Cardiac muscle cell (in vitro differentiated cells and primary cell): ENCODE results near the gene NUP37. TPM values are rescaled to one million over a fixed set of nuclear protein-coding genes. Genes with fewer than 3 reads are reported as not detected.
"Not testable (repeated sequence)": the region's sequence is repeated elsewhere in the genome, so short reads cannot be mapped to it uniquely, and the experiment has no call there.

Source experiments
- DNase-seq, 2 donors: peaks; one replicate each; pipeline versions ENCODE4 v3.0.0 to v3.0.0-alpha.2; 2010 to 2017; ENCODE audit warnings: low read depth in 1 of 2, low spot score in 1 of 2
- H3K27ac ChIP-seq: fragments of 200-600 bp; sonication (generic); 2 replicates; pipeline ENCODE4 v1.5.1; 2016
- H3K27me3 ChIP-seq: fragments of 200-600 bp; sonication (generic); 2 replicates; pipeline ENCODE4 v1.6.0; 2016; ENCODE audit warnings: control low read depth
- H3K36me3 ChIP-seq: fragments of 200-600 bp; sonication (generic); 2 replicates; pipeline ENCODE4 v1.5.1; 2016; ENCODE audit warnings: control low read depth
- H3K4me1 ChIP-seq: fragments of 200-600 bp; sonication (generic); 2 replicates; pipeline ENCODE4 v1.8.1; 2017; ENCODE audit warnings: low read depth, mild to moderate bottlenecking, mixed run types
- H3K4me3 ChIP-seq: fragments of 200-600 bp; sonication (generic); 2 replicates; pipeline ENCODE4 v1.5.1; 2016; ENCODE audit warnings: mild to moderate bottlenecking
- H3K9me3 ChIP-seq: fragments of 200-600 bp; sonication (generic); 2 replicates; pipeline ENCODE4 v1.5.1; 2017; ENCODE audit warnings: low read depth, mild to moderate bottlenecking, control low read depth
- polyA plus RNA-seq: library from polyadenylated mRNA; unstranded; fragments of >200 nt; fragmentation: Nextera tagmentation; extraction: Ambion mirVana; gene quantifications from 2 replicates; pipeline ENCODE4 v1.2.1, GENCODE V29; 2016
- total RNA-seq: library from RNA; depleted of rRNA; stranded (reverse); fragments of >200 nt; gene quantifications from 2 replicates; pipeline ENCODE4 v1.2.3, GENCODE V29; 2016
- TF ChIP-seq, protein P1 (sequence below): IDR thresholded peaks from 2 replicates; pipeline ENCODE4 v1.5.1; 2012; ENCODE audit warnings: low read depth, mild to moderate bottlenecking, low read length

Gene NUP37
- total and polyA plus RNA-seq, 2 experiments from 2014 or later = 45.5 to 46.4 TPM

DNA sequence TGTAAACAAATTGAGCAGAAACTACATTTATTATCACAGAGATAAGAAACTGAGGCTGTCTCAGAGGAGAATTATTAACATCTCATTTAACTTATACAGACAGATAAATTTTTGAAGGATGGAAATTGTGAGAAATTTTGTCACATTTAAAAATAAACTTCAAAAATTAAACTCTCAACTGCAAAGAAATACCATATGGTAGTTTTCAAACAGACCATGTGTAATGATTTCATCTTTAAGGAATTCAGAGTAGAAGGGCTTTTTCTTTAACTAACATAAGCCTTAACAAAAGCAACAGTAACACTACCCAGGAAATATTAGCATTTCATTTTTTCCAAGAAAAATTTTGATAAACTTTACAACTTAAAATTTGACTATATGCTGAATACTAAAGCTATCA lies 26.6 kb downstream of the NUP37 start:
- Histone ChIP-seq H3K9me3 (no peaks in the 10 kb centered on the region), H3K36me3 (peaks cover 4% of the 10 kb centered on the region), H3K4me3 (no peak overlapping the region), H3K27ac (no peak overlapping the region), H3K27me3 (no peaks in the 10 kb centered on the region), H3K4me1 (no peaks in the 10 kb centered on the region)
- TF ChIP-seq, protein P1, sequence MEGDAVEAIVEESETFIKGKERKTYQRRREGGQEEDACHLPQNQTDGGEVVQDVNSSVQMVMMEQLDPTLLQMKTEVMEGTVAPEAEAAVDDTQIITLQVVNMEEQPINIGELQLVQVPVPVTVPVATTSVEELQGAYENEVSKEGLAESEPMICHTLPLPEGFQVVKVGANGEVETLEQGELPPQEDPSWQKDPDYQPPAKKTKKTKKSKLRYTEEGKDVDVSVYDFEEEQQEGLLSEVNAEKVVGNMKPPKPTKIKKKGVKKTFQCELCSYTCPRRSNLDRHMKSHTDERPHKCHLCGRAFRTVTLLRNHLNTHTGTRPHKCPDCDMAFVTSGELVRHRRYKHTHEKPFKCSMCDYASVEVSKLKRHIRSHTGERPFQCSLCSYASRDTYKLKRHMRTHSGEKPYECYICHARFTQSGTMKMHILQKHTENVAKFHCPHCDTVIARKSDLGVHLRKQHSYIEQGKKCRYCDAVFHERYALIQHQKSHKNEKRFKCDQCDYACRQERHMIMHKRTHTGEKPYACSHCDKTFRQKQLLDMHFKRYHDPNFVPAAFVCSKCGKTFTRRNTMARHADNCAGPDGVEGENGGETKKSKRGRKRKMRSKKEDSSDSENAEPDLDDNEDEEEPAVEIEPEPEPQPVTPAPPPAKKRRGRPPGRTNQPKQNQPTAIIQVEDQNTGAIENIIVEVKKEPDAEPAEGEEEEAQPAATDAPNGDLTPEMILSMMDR = no peak
- peak in 1 of 2 donors; percentile 39 for DNase-seq

DNA sequence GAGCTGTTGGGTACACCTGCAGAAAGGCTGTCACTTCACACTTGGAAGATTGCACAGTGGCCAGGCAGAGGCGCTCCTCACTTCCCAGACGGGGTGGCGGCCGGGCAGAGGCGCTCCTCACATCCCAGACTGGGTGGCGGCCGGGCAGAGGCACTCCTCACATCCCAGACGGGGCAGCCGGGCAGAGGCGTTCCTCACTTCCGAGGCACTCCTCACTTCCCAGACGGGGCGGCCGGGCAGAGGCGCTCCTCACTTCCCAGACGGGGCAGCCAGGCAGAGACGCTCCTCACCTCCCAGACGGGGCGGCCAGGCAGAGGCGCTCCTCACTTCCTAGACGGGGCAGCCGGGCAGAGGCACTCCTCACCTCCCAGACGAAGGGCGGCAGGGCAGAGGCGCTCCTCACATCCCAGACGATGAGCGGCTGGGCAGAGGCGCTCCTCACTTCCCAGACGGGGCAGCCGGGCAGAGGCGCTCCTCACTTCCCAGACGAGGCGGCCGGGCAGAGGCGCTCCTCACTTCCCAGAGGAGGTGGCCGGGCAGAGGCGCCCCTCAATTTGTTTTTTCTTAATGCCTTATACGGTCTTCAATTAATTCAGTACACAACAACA lies 30.6 kb downstream of the NUP37 start:
- H3K4me3 ChIP-seq, H3K4me1 ChIP-seq, H3K9me3 ChIP-seq, H3K27me3 ChIP-seq, H3K27ac ChIP-seq, DNase-seq, H3K36me3 ChIP-seq: not testable (repeated sequence)

DNA sequence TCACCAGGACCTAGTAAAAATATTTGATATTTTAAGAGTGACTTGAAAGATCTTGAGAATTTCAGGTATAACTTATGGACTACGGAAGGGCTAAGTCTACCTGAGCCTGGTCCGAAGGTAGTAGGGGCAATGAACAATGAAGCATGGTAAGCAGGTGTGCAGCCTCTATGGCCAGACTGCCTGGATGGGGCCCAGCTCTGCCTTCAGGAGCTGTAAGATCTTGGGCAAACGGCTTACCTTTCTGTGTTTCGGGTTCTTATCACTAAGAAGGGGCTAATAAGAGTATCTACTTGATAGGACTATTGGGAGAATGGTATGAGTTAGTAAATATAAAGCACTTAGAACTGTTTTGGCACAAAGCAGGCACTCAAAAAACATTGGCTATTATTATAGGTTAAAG lies 39.1 kb downstream of the NUP37 start:
- Histone ChIP-seq H3K4me3 (no peak overlapping the region), H3K36me3 (peaks cover 28% of the 10 kb centered on the region), H3K9me3 (no peaks in the 10 kb centered on the region), H3K27ac (no peak overlapping the region), H3K4me1 (no peaks in the 10 kb centered on the region), H3K27me3 (no peaks in the 10 kb centered on the region)
- DNase-seq = no peak
- TF ChIP-seq, protein P1 = no peak

DNA sequence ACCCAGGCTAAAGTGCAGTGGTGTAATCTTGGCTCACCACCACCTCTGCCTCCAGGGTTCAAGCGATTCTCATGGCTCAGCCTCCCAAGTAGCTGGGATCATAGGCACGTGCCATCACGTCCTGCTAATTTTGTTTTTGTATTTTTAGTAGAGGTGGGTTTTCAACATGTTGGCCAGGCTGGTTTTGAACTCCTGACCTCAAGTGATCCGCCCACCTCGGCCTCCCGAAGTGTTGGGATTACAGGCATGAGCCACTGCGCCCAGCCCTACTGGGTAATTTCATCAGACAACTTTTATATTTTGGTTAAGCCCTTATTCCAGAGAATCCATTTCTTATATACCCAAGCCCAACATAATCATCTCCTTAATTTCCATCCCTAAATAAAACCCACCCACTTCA lies 47.8 kb downstream of the NUP37 start:
- not testable (repeated sequence) for DNase-seq, H3K27ac ChIP-seq, H3K9me3 ChIP-seq, H3K4me1 ChIP-seq, H3K4me3 ChIP-seq, H3K27me3 ChIP-seq
- H3K36me3 ChIP-seq = peaks cover 15% of the 10 kb centered on the region

- Histone ChIP-seq H3K27ac (no peak overlapping the region), H3K4me1 (peaks cover 4% of the 10 kb centered on the region), H3K9me3 (no peaks in the 10 kb centered on the region), H3K27me3 (no peaks in the 10 kb centered on the region), H3K4me3 (no peak overlapping the region), H3K36me3 (peaks cover 3% of the 10 kb centered on the region)
- TF ChIP-seq, protein P1 = no peak
- no peak for DNase-seq
These were observed 50.2 kb downstream of the NUP37 start for GRCh38 chr12:102069707-102070106.

DNA sequence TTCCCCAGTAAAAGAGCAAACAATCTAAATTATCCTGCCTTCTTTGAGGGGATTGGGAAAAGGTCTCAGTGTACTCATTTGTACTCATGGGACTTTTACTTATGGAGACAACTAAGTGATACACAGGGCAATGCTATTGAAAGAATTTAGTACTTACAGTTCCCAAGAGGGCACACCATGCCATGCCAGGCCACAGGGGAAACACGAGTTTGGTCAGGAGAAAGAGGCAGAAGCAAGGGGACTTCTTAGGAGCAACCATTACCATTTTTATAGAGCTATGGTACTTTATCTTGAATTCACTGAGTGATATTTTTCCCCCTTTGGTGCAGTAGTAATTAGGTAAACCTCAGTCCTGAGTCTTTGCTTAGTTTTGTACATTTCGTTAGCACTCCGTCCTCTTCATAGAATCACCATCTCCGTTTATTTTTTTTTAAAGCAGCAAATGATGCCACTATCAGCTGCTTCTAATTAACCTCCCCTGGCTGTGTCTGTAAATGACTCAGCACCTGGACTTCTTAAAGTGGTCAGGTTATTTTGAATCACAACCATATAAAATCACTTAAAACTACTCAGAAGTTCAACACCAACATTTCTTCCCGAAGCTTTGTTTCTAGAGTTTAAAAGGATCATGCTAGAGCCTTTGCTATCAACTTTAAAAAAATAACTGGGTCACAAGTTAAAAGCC lies 52.2 kb downstream of the NUP37 start:
- H3K9me3 ChIP-seq = no peaks in the 10 kb centered on the region
- H3K27ac ChIP-seq = no peak overlapping the region
- no peak for DNase-seq
- TF ChIP-seq, protein P1 = no peak
- H3K36me3 ChIP-seq = no peaks in the 10 kb centered on the region
- H3K27me3 ChIP-seq = no peaks in the 10 kb centered on the region
- H3K4me1 ChIP-seq = peaks cover 4% of the 10 kb centered on the region
- H3K4me3 ChIP-seq = no peak overlapping the region
